Uterus (tissue), 2 donors: Measurements from ENCODE around the gene DTNA.

ENCODE experiments used
- CTCF ChIP-seq, 4 experiments: fragments of 200-600 bp in 2 of 4; fragments of 450-650 bp in 2 of 4; sonication (generic) in 2 of 4; IDR thresholded peaks; one replicate each; pipeline ENCODE4 v1.5.1; 2016 to 2019; ENCODE audit warnings: antibody characterized with exemption in 4 of 4, mild to moderate bottlenecking in 2 of 4, moderate library complexity in 1 of 4
- POLR2A ChIP-seq, 2 donors: fragments of 450-650 bp; IDR thresholded peaks; one replicate each; pipeline ENCODE4 v1.6.1; 2016; ENCODE audit warnings: antibody characterized with exemption in 2 of 2, mild to moderate bottlenecking in 1 of 2, moderate library complexity in 1 of 2

- TF ChIP-seq CTCF (IDR thresholded peaks at IDR 0.05) (no peak), POLR2A (IDR thresholded peaks at IDR 0.05) (no peak)
These were observed 91.7 kb downstream of the DTNA start for GRCh38 chr18:34801774-34802173.
